ENCODE data around the gene SMAD7. TPM values are rescaled to one million over a fixed set of nuclear protein-coding genes. Genes with fewer than 3 reads are reported as not detected.
A peak's percentile ranks its signal among the peaks of the same experiment; 100 is the strongest.

Gene SMAD7
- total RNA-seq, 4 donors from 2014 or later, result 22.5 to 54.9 (median 40.0) TPM

DNA sequence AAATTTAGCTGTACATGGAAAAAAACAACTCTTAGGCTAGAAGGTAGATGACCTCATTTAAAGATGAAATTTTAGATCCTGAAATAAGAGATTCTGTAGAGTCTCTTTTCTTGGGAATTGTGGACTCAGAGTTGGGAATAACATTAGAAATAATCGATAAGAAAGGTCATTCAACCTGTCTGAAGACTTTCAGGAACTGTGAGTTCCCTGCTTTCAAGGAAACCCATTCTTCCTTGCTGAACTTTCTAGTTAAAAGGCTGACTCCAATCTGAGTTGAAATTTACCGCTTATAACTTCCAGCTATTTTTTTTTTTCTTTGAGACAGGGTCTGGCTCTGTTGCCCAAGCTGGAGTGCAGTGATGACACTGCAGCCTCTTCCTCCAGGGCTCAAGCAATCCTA lies 16.8 kb upstream of the SMAD7 start:
- WGBS, result 87% methylated on average over 2 of the region's 2 CpGs
- no peaks in the 10 kb centered on the region for H3K27me3 ChIP-seq
- intact Hi-C loops (cut with DNase I), result no loop called here
- H3K4me3 ChIP-seq, result no peak overlapping the region
- H3K36me3 ChIP-seq, result no peaks in the 10 kb centered on the region
- no peak for DNase-seq (ENCODE audit: extremely low spot score)
- H3K9me3 ChIP-seq, result no peaks in the 10 kb centered on the region
- H3K27ac ChIP-seq (replicated peaks in 1 of 4), result no peak overlapping the region
- TF ChIP-seq POLR2A (IDR thresholded peaks at IDR 0.05; ENCODE audit: low read depth), result no peak
- TF ChIP-seq, protein P1, sequence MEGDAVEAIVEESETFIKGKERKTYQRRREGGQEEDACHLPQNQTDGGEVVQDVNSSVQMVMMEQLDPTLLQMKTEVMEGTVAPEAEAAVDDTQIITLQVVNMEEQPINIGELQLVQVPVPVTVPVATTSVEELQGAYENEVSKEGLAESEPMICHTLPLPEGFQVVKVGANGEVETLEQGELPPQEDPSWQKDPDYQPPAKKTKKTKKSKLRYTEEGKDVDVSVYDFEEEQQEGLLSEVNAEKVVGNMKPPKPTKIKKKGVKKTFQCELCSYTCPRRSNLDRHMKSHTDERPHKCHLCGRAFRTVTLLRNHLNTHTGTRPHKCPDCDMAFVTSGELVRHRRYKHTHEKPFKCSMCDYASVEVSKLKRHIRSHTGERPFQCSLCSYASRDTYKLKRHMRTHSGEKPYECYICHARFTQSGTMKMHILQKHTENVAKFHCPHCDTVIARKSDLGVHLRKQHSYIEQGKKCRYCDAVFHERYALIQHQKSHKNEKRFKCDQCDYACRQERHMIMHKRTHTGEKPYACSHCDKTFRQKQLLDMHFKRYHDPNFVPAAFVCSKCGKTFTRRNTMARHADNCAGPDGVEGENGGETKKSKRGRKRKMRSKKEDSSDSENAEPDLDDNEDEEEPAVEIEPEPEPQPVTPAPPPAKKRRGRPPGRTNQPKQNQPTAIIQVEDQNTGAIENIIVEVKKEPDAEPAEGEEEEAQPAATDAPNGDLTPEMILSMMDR (IDR thresholded peaks at IDR 0.05), result no peak
- no peak for TF ChIP-seq EP300 (IDR thresholded peaks at IDR 0.05)
- no peak for TF ChIP-seq POLR2AphosphoS5 (IDR thresholded peaks at IDR 0.05)
- H3K4me1 ChIP-seq, result peaks cover 10 to 19% (median 19%) of the 10 kb centered on the region in 4 donors

DNA sequence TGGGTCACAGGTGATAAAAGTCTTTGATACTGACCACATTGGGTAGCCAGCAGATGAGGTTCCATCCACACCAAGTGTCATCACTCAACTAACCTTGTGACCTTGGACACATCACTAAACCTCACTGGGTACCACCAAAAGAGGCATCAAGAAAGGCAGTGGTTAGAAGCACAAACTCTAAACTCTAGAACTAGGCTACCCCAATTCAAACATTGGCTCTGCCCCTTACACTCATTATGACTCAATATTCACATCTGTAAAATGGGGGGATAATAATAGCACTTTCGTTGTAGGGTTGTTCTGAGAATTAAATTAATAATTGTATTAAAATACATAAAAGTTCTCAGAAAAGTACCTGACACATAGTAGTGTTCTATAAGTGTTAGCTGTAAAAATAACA lies 15.8 kb upstream of the SMAD7 start:
- intact Hi-C loops (cut with DNase I), result no loop called here
- H3K27ac ChIP-seq (replicated peaks in 1 of 4), result no peak overlapping the region
- no peak overlapping the region for H3K4me3 ChIP-seq
- 94% methylated on average over 1 of the region's 1 CpG for WGBS
- no peak for TF ChIP-seq POLR2A (IDR thresholded peaks at IDR 0.05; ENCODE audit: low read depth)
- no peak for TF ChIP-seq POLR2AphosphoS5 (IDR thresholded peaks at IDR 0.05)
- TF ChIP-seq, protein P1 (IDR thresholded peaks at IDR 0.05), result no peak
- TF ChIP-seq EP300 (IDR thresholded peaks at IDR 0.05), result no peak
- no peak for DNase-seq (ENCODE audit: extremely low spot score)
- H3K36me3 ChIP-seq, result no peaks in the 10 kb centered on the region
- no peaks in the 10 kb centered on the region for H3K27me3 ChIP-seq
- H3K9me3 ChIP-seq, result no peaks in the 10 kb centered on the region
- peaks cover 11 to 24% (median 23%) of the 10 kb centered on the region in 4 donors for H3K4me1 ChIP-seq

DNA sequence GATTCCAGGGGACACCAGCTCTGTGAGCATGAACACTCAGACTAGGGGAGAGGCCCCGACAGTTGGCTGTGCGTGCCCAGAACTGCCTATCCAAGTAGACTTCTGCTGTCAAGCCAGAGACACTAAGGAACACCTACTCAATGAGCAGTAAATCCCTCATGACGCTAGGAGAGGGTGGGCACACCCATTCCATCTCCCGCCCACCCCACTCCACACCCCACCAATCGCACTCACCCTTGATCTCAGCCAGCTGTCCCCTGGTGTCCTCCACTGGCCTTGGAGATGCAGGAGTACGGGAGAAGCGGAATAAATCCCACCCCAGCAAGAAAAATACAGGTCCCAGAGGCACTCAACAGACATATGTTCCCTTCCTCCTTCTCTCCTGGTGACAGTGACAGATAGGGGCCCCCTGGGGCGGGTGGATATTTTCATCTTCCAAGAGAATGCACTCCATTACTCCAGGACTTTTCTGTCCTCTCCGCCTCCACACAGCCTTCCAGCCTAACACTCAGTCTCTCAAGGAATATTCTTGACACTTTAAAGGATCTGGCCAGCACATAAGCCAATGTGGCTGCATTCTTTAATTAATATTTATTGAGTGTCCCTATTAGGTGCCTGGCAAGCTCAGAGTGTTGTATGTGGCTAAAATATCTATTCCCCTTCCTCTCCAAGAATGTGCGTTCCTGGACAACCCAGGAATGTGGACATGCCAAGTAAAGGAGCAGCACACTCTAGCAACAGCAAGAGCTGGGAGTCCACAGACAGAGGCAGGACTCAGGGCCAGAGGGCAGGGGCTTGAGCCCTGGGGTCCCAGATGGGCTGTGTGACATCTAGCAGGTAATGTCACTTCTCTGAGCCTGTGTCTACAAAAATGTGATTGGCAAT lies 13.1 kb upstream of the SMAD7 start:
- TF ChIP-seq POLR2AphosphoS5 (IDR thresholded peaks at IDR 0.05) (no peak), POLR2A (IDR thresholded peaks at IDR 0.05; ENCODE audit: low read depth) (no peak), EP300 (IDR thresholded peaks at IDR 0.05) (no peak)
- TF ChIP-seq, protein P1 (IDR thresholded peaks at IDR 0.05), result no peak
- intact Hi-C loops (cut with DNase I), result no loop called here
- Histone ChIP-seq H3K4me3 (no peak overlapping the region), H3K27me3 (no peaks in the 10 kb centered on the region), H3K4me1 (peaks cover 11 to 38% (median 28%) of the 10 kb centered on the region in 4 donors), H3K27ac (replicated peaks in 1 of 4) (peak overlapping the region; percentile 51 to 73 (median 64)), H3K9me3 (no peaks in the 10 kb centered on the region), H3K36me3 (no peaks in the 10 kb centered on the region)
- 60% methylated on average over 9 of the region's 10 CpGs for WGBS
- DNase-seq (ENCODE audit: extremely low spot score), result no peak

DNA sequence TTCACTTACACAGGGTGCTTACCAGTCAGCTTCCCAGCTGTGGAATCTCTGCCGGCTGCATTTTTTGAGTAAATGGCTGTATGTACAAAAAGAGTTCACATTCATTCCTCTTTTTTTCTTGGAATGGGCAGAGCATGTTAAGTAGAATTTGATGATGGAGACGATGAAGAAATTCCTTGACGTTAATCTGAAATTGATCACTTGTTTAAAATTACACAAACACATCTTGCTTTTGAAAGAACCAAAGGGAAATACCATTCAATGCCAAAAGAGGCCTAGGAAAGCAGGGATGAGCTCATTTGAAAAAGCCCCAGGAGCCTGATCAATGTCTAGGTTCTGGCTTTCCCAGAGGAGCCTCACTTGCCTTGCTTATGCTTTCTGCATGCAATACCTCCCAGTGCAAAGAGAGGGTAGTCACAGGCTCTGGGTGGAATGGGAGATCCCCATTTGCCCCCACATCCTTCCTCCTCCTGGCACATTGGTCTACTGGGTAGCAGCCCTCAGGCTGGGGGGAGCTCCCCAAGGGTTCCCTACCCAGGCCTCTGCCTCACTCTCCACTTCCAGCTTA lies 12.3 kb upstream of the SMAD7 start:
- no peak for DNase-seq (ENCODE audit: extremely low spot score)
- Histone ChIP-seq H3K36me3 (no peaks in the 10 kb centered on the region), H3K4me1 (peaks cover 11 to 40% (median 28%) of the 10 kb centered on the region in 4 donors), H3K27me3 (no peaks in the 10 kb centered on the region), H3K27ac (replicated peaks in 1 of 4) (peak overlapping the region; percentile 64 to 73 (median 66)), H3K9me3 (no peaks in the 10 kb centered on the region), H3K4me3 (no peak overlapping the region)
- TF ChIP-seq POLR2AphosphoS5 (IDR thresholded peaks at IDR 0.05), result peak in 1 of 2 donors; percentile 29
- TF ChIP-seq POLR2A (IDR thresholded peaks at IDR 0.05; ENCODE audit: low read depth), result no peak
- TF ChIP-seq, protein P1 (IDR thresholded peaks at IDR 0.05), result peak in 1 of 3 experiments; percentile 8
- TF ChIP-seq EP300 (IDR thresholded peaks at IDR 0.05), result no peak
- intact Hi-C loops (cut with DNase I), result no loop called here
- 29% methylated on average over 3 of the region's 3 CpGs for WGBS

All from esophagus muscularis mucosa (tissue), 4 donors.